DOHH2 (cell line): ENCODE results near the gene SLC35F6.

ENCODE experiments used
- CTCF ChIP-seq: fragments of 200-600 bp; sonication (generic); IDR thresholded peaks from one replicate; pipeline ENCODE4 v1.5.1; 2014; ENCODE audit warnings: antibody characterized with exemption, mild to moderate bottlenecking, low read depth, low read length; ENCODE audit not compliant: poor library complexity, severe bottlenecking
- EZH2phosphoT487 ChIP-seq: fragments of 200-600 bp; sonication (generic); IDR thresholded peaks from 2 replicates; pipeline ENCODE4 v1.6.1; 2017; ENCODE audit warnings: borderline replicate concordance, mild to moderate bottlenecking, antibody characterized with exemption, low read length, moderate library complexity, mixed read lengths

- TF ChIP-seq CTCF (no peak), EZH2phosphoT487 (no peak)
These were observed 45.9 kb downstream of the SLC35F6 start for GRCh38 chr2:26809876-26810577.
